Measurements from ENCODE around the gene NEBL. TPM values are rescaled to one million over a fixed set of nuclear protein-coding genes. Genes with fewer than 3 reads are reported as not detected.

NEBL gene
- total and polyA plus RNA-seq, 2 donors from 2014 or later: 13.8 to 21.2 TPM

DNA sequence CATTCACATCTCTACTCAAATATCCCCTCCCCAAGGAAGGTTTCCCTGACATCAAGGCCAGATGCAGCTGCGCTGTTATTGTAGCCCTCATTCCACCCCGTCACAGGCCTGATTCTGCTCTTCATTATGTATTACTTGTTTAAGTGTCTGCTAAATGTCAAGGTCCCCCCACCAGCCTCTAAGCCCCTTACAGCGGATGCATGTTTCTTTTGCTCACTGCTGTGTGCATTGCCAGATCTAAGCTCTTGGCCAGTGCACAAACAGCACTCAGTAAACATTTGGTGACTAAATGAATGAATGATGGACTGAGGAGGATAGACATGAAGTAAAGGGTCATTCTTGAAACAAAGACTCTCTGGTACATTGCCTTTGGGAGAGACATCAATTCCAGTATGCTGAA is 90.6 kb downstream of the NEBL start:
- TF ChIP-seq CTCF (IDR thresholded peaks at IDR 0.05; ENCODE audit: borderline replicate concordance, extremely low read depth, insufficient read depth): no peak
- no peak overlapping the region for H3K4me3 ChIP-seq (ENCODE audit: low read length in 3 of 3)
- H3K9me3 ChIP-seq (ENCODE audit: control insufficient read depth in 2 of 3, insufficient read depth in 1 of 3, low read length in 3 of 3): no peaks in the 10 kb centered on the region
- H3K27me3 ChIP-seq (ENCODE audit: control insufficient read depth, insufficient read depth, low read length): no peaks in the 10 kb centered on the region
- H3K36me3 ChIP-seq (ENCODE audit: control insufficient read depth in 2 of 3, insufficient read depth in 3 of 3, low read length in 3 of 3): no peaks in the 10 kb centered on the region
- no peaks in the 10 kb centered on the region for H3K4me1 ChIP-seq (ENCODE audit: control insufficient read depth in 2 of 3, insufficient read depth in 2 of 3, low read depth in 1 of 3, low read length in 3 of 3)
- no peak overlapping the region for H3K9ac ChIP-seq (ENCODE audit: low read length in 3 of 3)
- H3K27ac ChIP-seq (ENCODE audit: low read depth in 2 of 2, low read length in 2 of 2): no peak overlapping the region
- DNase-seq (no peak), FAIRE-seq (no peak)
- intact Hi-C loops (cut with DNase I): no loop called here

- no peaks in the 10 kb centered on the region for H3K9me3 ChIP-seq (ENCODE audit: control insufficient read depth in 2 of 3, insufficient read depth in 1 of 3, low read length in 3 of 3)
- FAIRE-seq: no peak
- no peaks in the 10 kb centered on the region for H3K27me3 ChIP-seq (ENCODE audit: control insufficient read depth, insufficient read depth, low read length)
- no peaks in the 10 kb centered on the region for H3K4me1 ChIP-seq (ENCODE audit: control insufficient read depth in 2 of 3, insufficient read depth in 2 of 3, low read depth in 1 of 3, low read length in 3 of 3)
- intact Hi-C loops (cut with DNase I): no loop called here
- no peak overlapping the region for H3K9ac ChIP-seq (ENCODE audit: low read length in 3 of 3)
- TF ChIP-seq CTCF (IDR thresholded peaks at IDR 0.05; ENCODE audit: borderline replicate concordance, extremely low read depth, insufficient read depth): no peak
- no peak for DNase-seq
- no peak overlapping the region for H3K4me3 ChIP-seq (ENCODE audit: low read length in 3 of 3)
- H3K27ac ChIP-seq (ENCODE audit: low read depth in 2 of 2, low read length in 2 of 2): no peak overlapping the region
- no peaks in the 10 kb centered on the region for H3K36me3 ChIP-seq (ENCODE audit: control insufficient read depth in 2 of 3, insufficient read depth in 3 of 3, low read length in 3 of 3)
Measured at GRCh38 chr10:20797290-20797689, 99.8 kb downstream of the NEBL start.

- TF ChIP-seq CTCF (IDR thresholded peaks at IDR 0.05; ENCODE audit: borderline replicate concordance, extremely low read depth, insufficient read depth): no peak
- no peak for FAIRE-seq
Measured at GRCh38 chr10:20795391-20795790, 101.7 kb downstream of the NEBL start.

GRCh38 chr10:20785174-20785573 is 111.9 kb downstream of the NEBL start:
- no peak for TF ChIP-seq CTCF (IDR thresholded peaks at IDR 0.05; ENCODE audit: borderline replicate concordance, extremely low read depth, insufficient read depth)
- H3K4me3 ChIP-seq (ENCODE audit: low read length in 3 of 3): no peak overlapping the region
- H3K27me3 ChIP-seq (ENCODE audit: control insufficient read depth, insufficient read depth, low read length): no peaks in the 10 kb centered on the region
- no peak for FAIRE-seq
- H3K27ac ChIP-seq (ENCODE audit: low read depth in 2 of 2, low read length in 2 of 2): no peak overlapping the region
- intact Hi-C loops (cut with DNase I): no loop called here
- H3K36me3 ChIP-seq (ENCODE audit: control insufficient read depth in 2 of 3, insufficient read depth in 3 of 3, low read length in 3 of 3): no peaks in the 10 kb centered on the region
- no peaks in the 10 kb centered on the region for H3K4me1 ChIP-seq (ENCODE audit: control insufficient read depth in 2 of 3, insufficient read depth in 2 of 3, low read depth in 1 of 3, low read length in 3 of 3)
- no peaks in the 10 kb centered on the region for H3K9me3 ChIP-seq (ENCODE audit: control insufficient read depth in 2 of 3, insufficient read depth in 1 of 3, low read length in 3 of 3)
- DNase-seq: no peak
- no peak overlapping the region for H3K9ac ChIP-seq (ENCODE audit: low read length in 3 of 3)

More at GRCh38 chr10:20795391-20795790, 101.7 kb downstream of the NEBL start:
- Histone ChIP-seq H3K4me1 (ENCODE audit: control insufficient read depth in 2 of 3, insufficient read depth in 2 of 3, low read depth in 1 of 3, low read length in 3 of 3) (no peaks in the 10 kb centered on the region), H3K4me3 (ENCODE audit: low read length in 3 of 3) (no peak overlapping the region), H3K27ac (ENCODE audit: low read depth in 2 of 2, low read length in 2 of 2) (no peak overlapping the region), H3K27me3 (ENCODE audit: control insufficient read depth, insufficient read depth, low read length) (no peaks in the 10 kb centered on the region), H3K9ac (ENCODE audit: low read length in 3 of 3) (no peak overlapping the region), H3K9me3 (ENCODE audit: control insufficient read depth in 2 of 3, insufficient read depth in 1 of 3, low read length in 3 of 3) (no peaks in the 10 kb centered on the region), H3K36me3 (ENCODE audit: control insufficient read depth in 2 of 3, insufficient read depth in 3 of 3, low read length in 3 of 3) (no peaks in the 10 kb centered on the region)
- intact Hi-C loops (cut with DNase I): no loop called here
- no peak for DNase-seq
